ENCODE measurements around the gene CDC45.
A peak's percentile ranks its signal among the peaks of the same experiment; 100 is the strongest.
"Not testable (repeated sequence)": the region's sequence is repeated elsewhere in the genome, so short reads cannot be mapped to it uniquely, and the experiment has no call there.

Gene CDC45

GRCh38 chr22:19533857-19534256 is 54.1 kb downstream of the CDC45 start:
- no peak for DNase-seq

GRCh38 chr22:19535001-19535400 is 55.3 kb downstream of the CDC45 start:
- DNase-seq, result peak; percentile 85

DNA sequence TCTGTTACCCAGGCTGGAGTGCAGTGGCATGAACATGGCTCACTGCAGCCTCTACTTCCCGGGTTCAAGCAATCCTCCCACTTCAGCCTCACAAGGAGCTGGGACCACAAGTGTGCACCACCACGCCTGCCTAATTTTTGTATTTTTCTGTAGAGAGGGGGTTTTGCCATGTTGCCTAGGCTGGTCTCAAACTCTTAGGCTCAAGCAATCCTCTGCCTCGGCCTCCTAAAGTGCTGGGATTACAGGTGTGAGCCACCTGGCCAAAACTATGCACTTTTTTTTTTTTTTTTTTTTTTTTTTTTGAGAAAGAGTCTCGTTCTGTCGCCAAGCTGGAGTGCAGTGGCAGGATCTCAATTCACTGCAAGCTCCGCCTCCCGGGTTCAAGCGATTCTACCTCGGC is 56.8 kb downstream of the CDC45 start:
- no peak for DNase-seq

- no peak for DNase-seq
Measured at GRCh38 chr22:19537941-19538488, 58.3 kb downstream of the CDC45 start.

DNA sequence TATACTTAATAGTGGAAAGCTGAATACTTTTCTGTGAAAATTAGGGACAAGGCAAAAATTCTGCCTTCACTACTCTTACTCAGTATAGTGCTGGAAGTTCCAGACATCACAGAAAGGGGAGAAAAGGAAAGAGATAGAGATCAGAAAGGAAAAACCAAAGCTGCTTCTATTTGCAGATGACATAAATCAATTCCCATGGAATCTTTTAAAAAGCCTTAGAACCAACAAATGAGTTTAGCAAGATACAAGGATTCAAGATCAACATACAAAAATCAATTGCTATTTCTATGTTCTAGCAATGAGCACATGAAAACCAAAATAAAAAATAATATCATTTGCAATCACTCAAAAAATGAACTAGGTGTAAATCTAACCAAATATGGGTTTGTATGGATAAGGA is 60.7 kb downstream of the CDC45 start:
- no peak for DNase-seq

DNA sequence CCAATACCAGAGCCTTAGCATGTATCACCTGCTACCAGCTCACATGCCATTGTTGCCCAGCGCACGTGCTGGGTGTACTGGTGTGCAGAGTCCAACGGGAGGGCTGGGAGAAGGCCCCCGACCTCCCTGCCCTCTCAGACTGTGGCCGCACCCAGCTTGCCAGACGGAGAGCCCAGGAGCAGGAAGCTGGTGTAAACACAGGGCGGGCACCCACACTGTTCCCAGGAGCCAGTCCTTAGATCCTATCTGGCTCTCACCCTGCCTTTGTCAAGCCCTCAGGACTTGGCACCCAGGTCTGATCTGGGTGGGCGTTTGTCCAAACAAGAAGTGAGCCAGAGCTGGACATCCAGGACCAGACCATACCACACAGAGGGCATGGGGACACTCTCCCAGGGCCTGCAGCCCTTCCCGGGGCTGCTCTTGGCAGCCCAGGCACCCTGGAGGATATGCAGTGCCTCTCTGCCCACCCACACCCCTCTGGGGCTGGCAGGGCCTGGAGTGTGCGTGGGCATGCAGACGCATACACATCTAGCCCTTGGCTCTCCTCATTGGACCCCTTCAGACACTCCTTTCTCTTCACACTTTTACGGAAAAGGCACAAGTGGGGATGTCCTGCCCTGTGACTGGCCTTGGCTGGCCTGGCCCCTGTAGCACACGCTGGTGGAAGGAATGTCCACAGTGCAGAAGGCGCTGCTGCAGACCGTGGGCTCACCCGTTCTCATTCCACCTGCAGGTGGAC is 64.4 kb downstream of the CDC45 start:
- DNase-seq, result no peak

- DNase-seq, result no peak
Measured at GRCh38 chr22:19545935-19546207, 66.2 kb downstream of the CDC45 start.

- no peak for DNase-seq
Measured at GRCh38 chr22:19546680-19547079, 67.0 kb downstream of the CDC45 start.

GRCh38 chr22:19547620-19548019 is 67.9 kb downstream of the CDC45 start:
- no peak for DNase-seq

DNA sequence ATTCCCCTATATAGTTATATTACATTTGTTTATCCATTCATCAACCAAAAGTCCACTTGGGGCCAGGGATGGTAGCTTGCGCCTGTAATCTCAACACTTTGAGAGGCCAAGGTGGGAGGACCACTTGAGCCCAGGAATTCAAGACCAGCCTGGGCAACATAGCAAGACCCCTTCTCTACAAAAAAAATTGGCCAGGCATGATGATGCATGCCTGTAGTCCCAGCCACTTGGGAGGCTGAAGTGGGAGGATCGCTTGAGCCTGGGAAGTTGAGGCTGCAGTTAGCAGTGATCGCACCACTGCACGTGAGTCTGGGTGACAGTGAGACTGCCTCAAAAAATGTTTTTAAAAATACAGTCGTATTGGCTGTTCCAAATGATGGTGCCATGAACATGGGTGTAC is 68.7 kb downstream of the CDC45 start:
- not testable (repeated sequence) for DNase-seq

DNA sequence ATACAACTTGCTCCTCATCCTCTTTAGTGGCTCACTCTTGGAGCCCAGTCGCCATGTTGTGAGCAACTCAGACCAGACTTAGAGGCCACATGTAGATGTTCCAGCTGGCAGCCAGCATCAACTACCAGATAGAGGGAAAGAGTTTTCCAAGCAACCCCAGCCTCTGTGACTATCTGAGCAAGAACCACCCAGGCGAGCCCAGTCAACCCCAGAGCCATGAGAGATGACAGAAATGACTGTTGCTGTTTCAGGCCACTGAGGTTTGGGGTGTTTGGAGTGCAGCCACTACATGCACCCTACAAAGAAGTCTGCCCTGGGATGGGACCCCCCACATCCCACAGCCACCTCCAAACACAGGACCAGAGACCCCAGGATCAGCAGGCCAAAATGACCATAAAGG is 69.2 kb downstream of the CDC45 start:
- no peak for DNase-seq

DNA sequence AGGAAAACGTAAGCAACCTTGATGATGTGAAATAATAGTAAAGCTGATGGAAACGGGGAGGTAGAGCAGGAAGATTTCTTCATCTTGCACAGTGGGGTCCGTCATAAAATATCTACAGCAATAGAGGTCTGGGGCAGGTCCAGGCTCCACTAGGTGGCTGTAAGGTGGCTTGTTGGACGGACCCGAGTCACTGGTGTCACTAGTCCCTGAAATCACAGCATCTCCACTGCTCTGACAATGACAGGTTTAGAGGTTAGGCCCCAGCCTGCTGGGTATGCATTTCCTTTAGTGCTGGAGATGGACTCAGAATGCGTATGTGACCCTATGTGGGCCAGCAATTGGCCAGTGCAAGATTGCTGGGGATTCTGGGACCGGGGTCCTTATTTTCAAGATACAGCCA is 69.7 kb downstream of the CDC45 start:
- no peak for DNase-seq

DNA sequence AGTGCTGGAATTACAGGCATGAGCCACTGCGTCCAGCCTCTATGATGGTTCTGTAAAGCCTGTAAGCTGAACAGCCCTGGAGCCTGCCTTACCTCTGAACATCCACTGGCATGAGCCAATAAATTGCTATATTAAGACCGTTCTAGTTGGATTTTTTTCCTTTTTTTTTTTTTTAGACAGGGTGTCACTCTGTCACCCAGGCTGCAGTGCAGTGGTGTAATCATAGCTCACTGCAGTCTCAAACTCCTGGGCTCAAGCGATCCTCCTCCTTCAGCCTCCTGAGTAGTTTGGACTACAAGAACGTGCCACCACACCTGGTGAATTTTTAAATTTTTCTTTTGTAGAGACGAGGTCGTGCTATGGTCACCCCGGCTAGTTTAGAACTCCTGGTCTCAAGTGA is 70.7 kb downstream of the CDC45 start:
- no peak for DNase-seq

DNA sequence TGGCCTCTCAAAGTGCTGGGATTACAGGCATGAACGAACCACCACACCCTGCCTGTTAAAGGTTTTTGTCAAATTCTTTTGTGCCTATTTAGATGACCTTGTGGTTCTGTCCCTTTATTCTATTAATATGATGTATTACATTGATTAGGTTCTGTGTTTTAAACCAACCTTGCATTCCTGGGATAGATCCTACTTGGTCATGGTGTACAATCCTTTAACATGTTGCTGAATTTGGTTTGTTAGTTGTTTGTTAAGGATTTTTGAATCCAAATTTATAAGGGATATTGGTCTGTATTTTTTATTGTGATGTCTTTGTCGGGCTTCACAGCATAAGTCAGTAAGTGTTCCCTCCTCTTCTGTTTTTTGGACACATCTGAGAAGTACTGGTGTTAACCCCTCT is 73.5 kb downstream of the CDC45 start:
- no peak for DNase-seq

GRCh38 chr22:19554834-19555404 is 75.2 kb downstream of the CDC45 start:
- DNase-seq, result no peak

GRCh38 chr22:19555651-19556050 is 75.9 kb downstream of the CDC45 start:
- no peak for DNase-seq

GRCh38 chr22:19556963-19557545 is 77.3 kb downstream of the CDC45 start:
- no peak for DNase-seq

- no peak for DNase-seq
Measured at GRCh38 chr22:19559324-19559811, 79.6 kb downstream of the CDC45 start.

GRCh38 chr22:19559956-19560355 is 80.2 kb downstream of the CDC45 start:
- no peak for DNase-seq

DNA sequence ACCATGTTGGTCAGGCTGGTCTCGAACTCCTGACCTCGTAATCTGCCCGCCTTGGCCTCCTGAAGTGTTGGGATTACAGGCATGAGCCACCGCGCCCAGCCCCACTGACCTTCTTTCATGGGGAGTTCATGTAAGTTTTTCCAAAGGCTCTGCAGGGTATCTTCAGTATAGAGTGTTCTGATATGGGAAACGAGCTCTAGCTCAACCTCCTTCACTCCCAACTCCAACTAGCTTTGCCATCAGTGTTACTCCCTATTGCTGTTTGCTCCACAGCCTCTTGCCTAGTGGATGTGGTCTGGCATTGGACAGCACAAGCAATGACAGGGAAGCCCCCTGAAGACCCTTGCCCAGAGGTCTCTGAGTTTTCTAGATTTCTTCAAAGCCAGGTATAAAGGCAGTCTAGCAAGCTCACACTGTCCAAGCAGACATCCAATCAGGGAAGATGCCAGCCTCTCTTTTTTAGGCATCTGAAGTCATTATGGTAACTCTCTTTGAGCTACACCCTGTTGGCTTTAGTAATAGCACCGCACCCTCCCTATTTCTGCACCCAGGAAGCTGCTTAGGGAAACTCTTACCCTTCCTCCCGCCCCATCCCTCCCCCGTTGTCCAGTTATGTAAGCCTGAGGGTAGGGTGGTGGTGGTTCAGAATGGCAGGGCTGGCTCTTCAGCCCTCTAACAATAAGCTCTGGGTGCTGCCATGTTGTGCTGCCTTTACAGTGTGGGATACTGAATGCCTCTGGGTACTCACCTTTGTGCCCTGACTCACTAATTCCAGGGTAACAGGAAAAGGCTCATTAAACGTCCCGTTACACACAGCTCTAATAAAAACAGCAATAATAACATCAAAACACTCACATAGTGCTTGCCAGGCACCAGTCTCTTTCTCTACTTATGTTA is 85.9 kb downstream of the CDC45 start:
- no peak for DNase-seq

- DNase-seq, result no peak
Measured at GRCh38 chr22:19566279-19567156, 86.8 kb downstream of the CDC45 start.

Data from GF-D8 (cell line).